Skin of body (tissue), 2 donors: ENCODE results near the gene CFAP61. TPM values are rescaled to one million over a fixed set of nuclear protein-coding genes. Genes with fewer than 3 reads are reported as not detected.
"Not testable (repeated sequence)": the region's sequence is repeated elsewhere in the genome, so short reads cannot be mapped to it uniquely, and the experiment has no call there.

Source experiments
- DNase-seq: peaks from one replicate; lab custom pipeline; 2025; lab: John Stamatoyannopoulos, UW
- total RNA-seq: library from RNA; depleted of rRNA; stranded (reverse); fragments of >200 nt; gene quantifications from one replicate; pipeline ENCODE4 v1.2.3, GENCODE V29; 2014

Gene CFAP61
- total RNA-seq, 1 donor from 2014 or later, result 0.20 TPM

GRCh38 chr20:20210327-20210726 lies 158.0 kb downstream of the CFAP61 start:
- no peak for DNase-seq

- DNase-seq, result no peak
Observed at GRCh38 chr20:20210943-20211273, 158.6 kb downstream of the CFAP61 start.

- DNase-seq, result no peak
Observed at GRCh38 chr20:20211274-20211987, 159.1 kb downstream of the CFAP61 start.

- DNase-seq, result no peak
Observed at GRCh38 chr20:20211988-20212518, 159.7 kb downstream of the CFAP61 start.

- no peak for DNase-seq
Observed at GRCh38 chr20:20212675-20213096, 160.4 kb downstream of the CFAP61 start.

GRCh38 chr20:20213526-20214121 lies 161.3 kb downstream of the CFAP61 start:
- DNase-seq, result no peak

GRCh38 chr20:20214757-20215275 lies 162.5 kb downstream of the CFAP61 start:
- no peak for DNase-seq

GRCh38 chr20:20215976-20216727 lies 163.8 kb downstream of the CFAP61 start:
- peak; percentile 44 for DNase-seq

GRCh38 chr20:20216941-20217340 lies 164.6 kb downstream of the CFAP61 start:
- DNase-seq, result no peak

GRCh38 chr20:20217621-20218020 lies 165.3 kb downstream of the CFAP61 start:
- DNase-seq, result no peak

GRCh38 chr20:20218106-20218505 lies 165.8 kb downstream of the CFAP61 start:
- DNase-seq, result not testable (repeated sequence)

- DNase-seq, result no peak
Observed at GRCh38 chr20:20219016-20219415, 166.7 kb downstream of the CFAP61 start.

GRCh38 chr20:20220134-20220533 lies 167.8 kb downstream of the CFAP61 start:
- DNase-seq, result no peak

GRCh38 chr20:20223981-20224380 lies 171.6 kb downstream of the CFAP61 start:
- DNase-seq, result no peak

GRCh38 chr20:20224806-20225205 lies 172.5 kb downstream of the CFAP61 start:
- DNase-seq, result no peak

GRCh38 chr20:20225325-20226043 lies 173.2 kb downstream of the CFAP61 start:
- no peak for DNase-seq

- no peak for DNase-seq
Observed at GRCh38 chr20:20226554-20226953, 174.2 kb downstream of the CFAP61 start.

- DNase-seq, result no peak
Observed at GRCh38 chr20:20227013-20227571, 174.8 kb downstream of the CFAP61 start.

GRCh38 chr20:20228351-20228750 lies 176.0 kb downstream of the CFAP61 start:
- DNase-seq, result no peak

GRCh38 chr20:20229595-20229994 lies 177.3 kb downstream of the CFAP61 start:
- no peak for DNase-seq

GRCh38 chr20:20230741-20231140 lies 178.4 kb downstream of the CFAP61 start:
- DNase-seq, result no peak
